IPS-20b (cell line): ENCODE measurements around the gene EHD4.

Experiments
- H3K27ac ChIP-seq: one replicate; pipeline ENCODE4 v1.5.1; 2013; ENCODE audit warnings: low read length
- H3K27me3 ChIP-seq: 2 replicates; pipeline ENCODE4 v1.6.1; 2013; ENCODE audit warnings: mild to moderate bottlenecking, low read length, inconsistent platforms; ENCODE audit not compliant: insufficient read depth
- H3K36me3 ChIP-seq: 2 replicates; pipeline ENCODE4 v1.6.1; 2013; ENCODE audit warnings: low read depth, mild to moderate bottlenecking, inconsistent platforms, low read length, moderate library complexity; ENCODE audit not compliant: insufficient read depth
- H3K4me1 ChIP-seq: 2 replicates; pipeline ENCODE4 v1.6.1; 2013; ENCODE audit warnings: mild to moderate bottlenecking, control low read depth, inconsistent platforms, low read length, moderate library complexity; ENCODE audit not compliant: insufficient read depth
- H3K4me3 ChIP-seq: 2 replicates; pipeline ENCODE4 v1.5.1; 2013; ENCODE audit warnings: mild to moderate bottlenecking, low read length, inconsistent platforms
- H3K9ac ChIP-seq: 2 replicates; pipeline ENCODE4 v1.6.1; 2013; ENCODE audit warnings: low read depth, mild to moderate bottlenecking, inconsistent platforms, low read length, moderate library complexity
- H3K9me3 ChIP-seq: 2 replicates; pipeline ENCODE4 v1.6.1; 2013; ENCODE audit warnings: mild to moderate bottlenecking, low read depth, low read length, inconsistent platforms; ENCODE audit not compliant: insufficient read depth

EHD4 gene

DNA sequence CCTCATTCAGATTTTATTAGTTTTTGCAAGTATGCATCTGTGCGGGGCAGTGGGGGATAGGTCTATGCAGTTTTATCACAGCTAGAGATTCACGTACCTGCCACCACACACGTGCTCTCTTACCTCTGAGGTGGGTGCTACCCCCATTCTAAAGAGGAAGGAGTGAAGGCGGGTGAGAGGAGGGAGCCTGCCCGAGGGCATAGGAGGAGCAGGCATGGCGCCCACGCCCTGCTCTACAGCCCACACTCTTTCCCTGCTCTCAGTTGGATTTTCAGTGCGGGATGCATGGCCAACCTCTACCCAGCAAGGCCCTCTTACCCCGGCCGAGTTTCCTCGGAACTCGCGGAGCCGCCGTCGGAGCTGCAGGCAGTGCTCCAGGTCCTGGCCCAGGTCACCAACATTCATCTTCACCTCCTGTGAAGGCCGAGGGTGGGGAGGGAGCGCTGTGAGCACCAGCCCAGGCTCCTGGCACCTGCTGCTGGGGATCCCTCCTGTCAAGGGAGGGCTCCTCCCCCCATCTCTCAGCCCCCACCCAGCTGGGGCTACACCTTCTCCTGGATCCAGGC is 106.8 kb downstream of the EHD4 start:
- H3K9me3 ChIP-seq, result no peaks in the 10 kb centered on the region
- no peaks in the 10 kb centered on the region for H3K27me3 ChIP-seq
- H3K9ac ChIP-seq, result no peak overlapping the region
- H3K36me3 ChIP-seq, result no peaks in the 10 kb centered on the region
- no peak overlapping the region for H3K27ac ChIP-seq
- H3K4me1 ChIP-seq, result no peaks in the 10 kb centered on the region
- no peak overlapping the region for H3K4me3 ChIP-seq

- Histone ChIP-seq H3K27me3 (no peaks in the 10 kb centered on the region), H3K9ac (no peak overlapping the region), H3K4me1 (no peaks in the 10 kb centered on the region), H3K4me3 (no peak overlapping the region), H3K27ac (no peak overlapping the region), H3K9me3 (no peaks in the 10 kb centered on the region), H3K36me3 (no peaks in the 10 kb centered on the region)
These were observed 109.7 kb downstream of the EHD4 start for GRCh38 chr15:41862515-41863116.

- no peaks in the 10 kb centered on the region for H3K27me3 ChIP-seq
- no peaks in the 10 kb centered on the region for H3K4me1 ChIP-seq
- H3K9ac ChIP-seq, result no peak overlapping the region
- H3K9me3 ChIP-seq, result no peaks in the 10 kb centered on the region
- H3K27ac ChIP-seq, result no peak overlapping the region
- H3K4me3 ChIP-seq, result no peak overlapping the region
- H3K36me3 ChIP-seq, result no peaks in the 10 kb centered on the region
These were observed 110.5 kb downstream of the EHD4 start for GRCh38 chr15:41861736-41862356.

DNA sequence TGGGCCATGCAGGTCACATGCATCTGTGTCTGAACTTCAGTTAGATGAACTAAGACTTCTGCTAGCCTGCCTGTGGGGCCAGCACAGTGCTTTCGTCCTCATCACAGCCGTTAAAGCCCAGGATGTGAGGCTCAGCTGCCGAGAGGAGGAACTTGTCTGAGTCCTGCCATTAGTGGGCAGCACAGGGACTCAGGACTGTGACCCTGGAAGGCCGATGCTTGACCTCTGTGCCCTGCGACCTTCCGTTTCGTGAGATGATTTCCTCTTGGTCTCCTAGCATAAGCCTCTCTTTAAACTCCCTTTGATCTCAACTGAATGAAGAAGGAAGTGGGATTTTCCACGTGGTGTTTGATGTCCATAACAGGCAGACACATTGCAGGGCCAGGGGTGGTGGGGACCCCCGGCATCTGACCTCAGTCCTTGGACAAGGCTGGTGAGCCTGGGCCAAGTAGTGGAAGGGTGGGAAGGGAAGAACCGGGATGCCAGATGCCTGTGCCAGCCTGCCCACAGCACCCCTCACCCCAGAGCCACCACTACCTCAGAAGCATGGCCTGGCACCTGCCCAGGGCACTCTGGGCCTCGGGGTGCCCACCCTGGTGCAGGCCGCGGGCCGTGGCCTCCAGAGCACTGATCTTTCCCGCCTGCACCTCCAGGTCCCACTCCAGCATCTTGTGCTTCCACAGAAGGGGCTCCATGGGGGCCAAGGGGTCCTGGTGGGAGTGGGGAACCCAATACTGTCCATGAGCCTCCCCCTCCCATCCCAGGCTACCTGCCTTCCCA is 112.1 kb downstream of the EHD4 start:
- Histone ChIP-seq H3K36me3 (no peaks in the 10 kb centered on the region), H3K4me1 (no peaks in the 10 kb centered on the region), H3K4me3 (no peak overlapping the region), H3K27me3 (no peaks in the 10 kb centered on the region), H3K27ac (no peak overlapping the region), H3K9me3 (no peaks in the 10 kb centered on the region), H3K9ac (no peak overlapping the region)

GRCh38 chr15:41858756-41859155 is 113.6 kb downstream of the EHD4 start:
- Histone ChIP-seq H3K4me3 (no peak overlapping the region), H3K27ac (no peak overlapping the region), H3K4me1 (no peaks in the 10 kb centered on the region), H3K36me3 (no peaks in the 10 kb centered on the region), H3K27me3 (no peaks in the 10 kb centered on the region), H3K9ac (no peak overlapping the region), H3K9me3 (no peaks in the 10 kb centered on the region)

DNA sequence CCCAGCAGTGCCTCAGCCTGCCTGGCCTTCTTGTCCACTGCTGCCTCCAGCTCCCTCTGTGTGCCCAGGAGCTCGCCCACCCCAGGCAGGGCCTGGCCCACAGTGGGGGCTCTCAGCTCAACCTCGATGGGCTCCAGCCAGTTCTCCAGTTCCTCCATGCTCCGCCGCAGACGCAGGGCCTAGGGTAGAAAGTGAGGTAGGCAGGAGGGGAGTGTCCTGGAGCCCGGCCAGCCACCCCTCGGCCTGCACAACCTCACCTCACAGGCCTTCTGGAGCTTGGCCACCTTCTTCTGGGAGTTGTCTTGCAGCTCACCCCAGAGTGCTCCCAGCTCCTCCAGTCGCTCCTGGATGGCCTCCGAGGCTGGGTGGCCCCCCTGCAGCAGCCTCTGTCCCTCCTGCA is 115.0 kb downstream of the EHD4 start:
- Histone ChIP-seq H3K36me3 (no peaks in the 10 kb centered on the region), H3K9me3 (no peaks in the 10 kb centered on the region), H3K27me3 (no peaks in the 10 kb centered on the region), H3K27ac (no peak overlapping the region), H3K4me3 (no peak overlapping the region), H3K4me1 (no peaks in the 10 kb centered on the region), H3K9ac (no peak overlapping the region)

DNA sequence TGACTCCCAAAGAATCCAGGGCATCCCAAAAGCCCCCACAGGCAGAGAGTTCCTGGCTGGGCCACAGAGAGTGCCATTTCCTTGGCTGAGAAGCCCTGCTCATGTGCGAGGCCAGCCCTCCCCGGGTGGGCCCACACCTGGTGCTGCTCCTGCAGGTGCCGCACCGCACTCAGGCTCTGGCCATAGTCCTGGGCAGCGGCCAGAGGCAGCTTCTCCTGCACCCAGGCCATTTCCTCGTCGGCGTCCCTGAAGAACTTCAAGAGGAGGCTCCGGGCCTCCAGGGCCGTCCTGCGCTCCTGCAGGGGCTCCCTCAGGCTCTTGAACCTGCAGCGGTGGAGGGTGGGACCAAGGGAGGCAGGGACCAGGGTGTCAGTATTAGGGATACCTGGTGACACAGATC is 115.6 kb downstream of the EHD4 start:
- Histone ChIP-seq H3K4me1 (no peaks in the 10 kb centered on the region), H3K27ac (no peak overlapping the region), H3K36me3 (no peaks in the 10 kb centered on the region), H3K4me3 (no peak overlapping the region), H3K9ac (no peak overlapping the region), H3K27me3 (no peaks in the 10 kb centered on the region), H3K9me3 (no peaks in the 10 kb centered on the region)

GRCh38 chr15:41856262-41856661 is 116.1 kb downstream of the EHD4 start:
- Histone ChIP-seq H3K9me3 (no peaks in the 10 kb centered on the region), H3K4me3 (no peak overlapping the region), H3K27ac (no peak overlapping the region), H3K36me3 (no peaks in the 10 kb centered on the region), H3K9ac (no peak overlapping the region), H3K27me3 (no peaks in the 10 kb centered on the region), H3K4me1 (no peaks in the 10 kb centered on the region)

DNA sequence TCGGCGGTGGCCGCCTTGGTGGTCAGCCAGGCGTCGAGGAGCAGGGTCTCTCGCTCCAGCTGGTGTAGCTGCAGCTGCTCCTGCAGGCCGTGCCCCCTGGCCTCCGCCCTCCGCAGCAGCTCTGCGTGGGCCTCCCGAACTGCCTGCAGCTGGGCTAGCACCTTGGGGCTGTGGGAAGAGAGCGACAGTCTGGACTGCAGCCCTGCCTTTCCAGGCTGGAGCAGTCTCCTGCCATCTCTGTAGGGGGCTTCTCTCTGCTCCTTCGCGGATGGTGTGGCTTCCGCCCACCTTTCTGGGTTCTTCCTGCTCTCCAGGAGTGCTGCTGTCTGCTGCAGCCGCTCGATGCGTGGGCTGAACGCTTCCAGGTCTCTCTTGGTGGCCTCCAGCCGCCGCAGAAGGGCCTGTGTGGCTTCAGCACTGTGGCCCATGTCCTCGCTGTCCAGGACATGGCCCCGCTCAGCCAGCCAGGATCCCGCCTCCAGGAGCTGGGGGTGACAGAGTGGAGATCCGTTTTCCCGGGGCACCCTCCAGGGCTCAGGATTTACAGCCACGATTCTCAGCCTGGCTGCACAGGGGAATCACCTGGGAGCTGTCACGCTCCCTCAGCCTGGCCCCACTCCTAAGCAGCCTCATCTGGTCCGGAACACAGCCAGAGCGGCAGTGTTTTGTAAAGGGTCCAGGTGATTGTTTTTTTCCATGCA is 116.9 kb downstream of the EHD4 start:
- H3K27me3 ChIP-seq, result no peaks in the 10 kb centered on the region
- H3K9ac ChIP-seq, result no peak overlapping the region
- no peak overlapping the region for H3K4me3 ChIP-seq
- H3K27ac ChIP-seq, result no peak overlapping the region
- no peaks in the 10 kb centered on the region for H3K36me3 ChIP-seq
- H3K4me1 ChIP-seq, result no peaks in the 10 kb centered on the region
- H3K9me3 ChIP-seq, result no peaks in the 10 kb centered on the region

GRCh38 chr15:41854443-41854842 is 117.9 kb downstream of the EHD4 start:
- no peak overlapping the region for H3K4me3 ChIP-seq
- H3K36me3 ChIP-seq, result no peaks in the 10 kb centered on the region
- no peak overlapping the region for H3K27ac ChIP-seq
- no peaks in the 10 kb centered on the region for H3K4me1 ChIP-seq
- H3K9me3 ChIP-seq, result no peaks in the 10 kb centered on the region
- no peaks in the 10 kb centered on the region for H3K27me3 ChIP-seq
- H3K9ac ChIP-seq, result no peak overlapping the region

DNA sequence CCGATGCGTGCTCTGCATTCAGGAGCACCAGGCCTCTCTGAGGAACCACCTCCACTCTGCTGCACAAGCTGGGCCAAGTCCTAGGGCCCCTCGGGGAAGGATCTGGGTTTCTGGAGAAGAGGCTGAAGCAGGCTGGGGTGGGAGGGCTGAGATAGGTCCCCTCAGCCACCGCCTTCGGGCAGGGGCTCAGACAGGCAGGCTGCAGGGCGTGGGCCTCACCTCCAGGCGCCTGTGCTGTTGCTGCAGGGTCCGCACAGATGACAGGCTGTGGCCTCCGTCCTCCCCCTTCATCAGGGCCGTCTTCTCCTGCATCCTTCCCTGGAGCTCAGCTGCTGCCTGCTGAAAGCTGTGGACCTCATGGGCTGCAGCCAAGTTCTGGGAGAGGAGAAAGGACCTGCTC is 118.5 kb downstream of the EHD4 start:
- no peak overlapping the region for H3K4me3 ChIP-seq

More for the DNA sequence above, 118.5 kb downstream of the EHD4 start:
- no peak overlapping the region for H3K9ac ChIP-seq
- H3K36me3 ChIP-seq, result no peaks in the 10 kb centered on the region
- H3K9me3 ChIP-seq, result no peaks in the 10 kb centered on the region
- no peaks in the 10 kb centered on the region for H3K4me1 ChIP-seq
- no peak overlapping the region for H3K27ac ChIP-seq
- no peaks in the 10 kb centered on the region for H3K27me3 ChIP-seq
